Calu3 (cell line): ENCODE measurements around the gene DHX29. TPM values are rescaled to one million over a fixed set of nuclear protein-coding genes. Genes with fewer than 3 reads are reported as not detected.

Source experiments
- BruUV-seq: library from RNA; stranded (reverse); fragments of 400-500 nt; replicated peaks from 2 replicates; lab custom pipeline; 2021; lab: Mats Ljungman, UMichigan
- CTCF ChIA-PET: fragments of 300-600 bp; sonication (Branson Sonifier 250); formaldehyde crosslinking; loops from one replicate; lab custom pipeline; 2022; ENCODE audit warnings: antibody characterized with exemption; lab: Charles Lee
- DNase-seq: peaks from one replicate; pipeline ENCODE4 v3.0.0; 2022
- H3K27ac Mint-ChIP-seq: one replicate; pipeline ENCODE4 v1.8.0; 2022; ENCODE audit warnings: mixed read lengths; ENCODE audit not compliant: unreplicated experiment
- H3K27me3 Mint-ChIP-seq: one replicate; pipeline ENCODE4 v1.8.0; 2022; ENCODE audit warnings: mixed read lengths; ENCODE audit not compliant: unreplicated experiment
- H3K36me3 Mint-ChIP-seq: one replicate; pipeline ENCODE4 v1.8.0; 2022; ENCODE audit warnings: mild to moderate bottlenecking, moderate library complexity, mixed read lengths; ENCODE audit not compliant: insufficient read depth, unreplicated experiment
- H3K4me1 Mint-ChIP-seq: one replicate; pipeline ENCODE4 v1.8.0; 2022; ENCODE audit warnings: mild to moderate bottlenecking, low read depth, mixed read lengths; ENCODE audit not compliant: unreplicated experiment
- H3K4me3 Mint-ChIP-seq: one replicate; pipeline ENCODE4 v1.8.0; 2022; ENCODE audit warnings: mild to moderate bottlenecking, low read depth, moderate library complexity, mixed read lengths; ENCODE audit not compliant: unreplicated experiment
- H3K9me3 Mint-ChIP-seq: one replicate; pipeline ENCODE4 v1.8.0; 2022; ENCODE audit warnings: low read depth, mixed read lengths; ENCODE audit not compliant: unreplicated experiment
- CTCF ChIP-seq: fragments of 200-600 bp; IDR thresholded peaks from one replicate; pipeline ENCODE4 v1.8.0; 2022; ENCODE audit warnings: antibody characterized with exemption; ENCODE audit not compliant: unreplicated experiment
- intact Hi-C: fragments of 100-400 bp; cut with micrococcal nuclease; formaldehyde crosslinking; loops from one replicate; pipeline ENCODE4 v1.10.0; 2022; ENCODE audit not compliant: unreplicated experiment
- total RNA-seq: library from RNA; stranded (reverse); gene quantifications from 2 replicates; pipeline ENCODE4 v1.2.3, GENCODE V29; 2022

DHX29 gene
- total RNA-seq, 1 experiment from 2014 or later, result 17.2 TPM

- Mint-ChIP-seq H3K9me3 (no peaks in the 10 kb centered on the region), H3K4me1 (peaks cover 17% of the 10 kb centered on the region), H3K4me3 (no peak overlapping the region), H3K36me3 (no peaks in the 10 kb centered on the region), H3K27me3 (no peaks in the 10 kb centered on the region), H3K27ac (peak overlapping the region; percentile 25)
- peak; percentile 54 for DNase-seq
- intact Hi-C loops, result no loop called here
- BruUV-seq, result no TSS peak
- CTCF ChIA-PET, result interaction anchor here (0.6 kb wide), 1 partner anchor 27 kb away, joined by 3 read pairs; no protein-coding TSS in a partner anchor
- TF ChIP-seq CTCF, result no peak
These were observed 65.7 kb downstream of the DHX29 start for GRCh38 chr5:55241746-55242145.

- Mint-ChIP-seq H3K4me1 (peaks cover 21% of the 10 kb centered on the region), H3K36me3 (peaks cover 34% of the 10 kb centered on the region), H3K4me3 (no peak overlapping the region), H3K27me3 (no peaks in the 10 kb centered on the region), H3K27ac (no peak overlapping the region), H3K9me3 (no peaks in the 10 kb centered on the region)
- CTCF ChIA-PET, result no interaction called here
- no peak for TF ChIP-seq CTCF
- DNase-seq, result no peak
- BruUV-seq, result no TSS peak
- intact Hi-C loops, result no loop called here
These were observed 70.7 kb downstream of the DHX29 start for GRCh38 chr5:55236800-55237199.

GRCh38 chr5:55234121-55234700 is 73.3 kb downstream of the DHX29 start:
- Mint-ChIP-seq H3K27ac (peak overlapping the region; percentile 78), H3K27me3 (no peaks in the 10 kb centered on the region), H3K36me3 (peaks cover 49% of the 10 kb centered on the region), H3K4me3 (peak overlapping the region; percentile 93), H3K4me1 (peaks cover 7% of the 10 kb centered on the region), H3K9me3 (no peaks in the 10 kb centered on the region)
- intact Hi-C loops, result loop anchor here (5.0 kb wide), 3 partner anchors 47 to 73 kb away; partner anchors contain the start of genes CDC20B, DHX29 and MTREX
- CTCF ChIA-PET, result interaction anchor here (0.8 to 1.9 kb wide), 3 partner anchors 47 to 75 kb away, joined by 3 to 6 read pairs (median 3); partner anchors contain the start of genes DHX29, GPX8 and MTREX
- peak; percentile 46 for DNase-seq
- TSS peak; percentile 32 for BruUV-seq
- TF ChIP-seq CTCF, result no peak

GRCh38 chr5:55232985-55233928 is 74.2 kb downstream of the DHX29 start, which contains the start of gene CCNO:
CCNO (minus strand) TSS chr5:55233608; CDS start chr5:55233523, 85 bp downstream.
- no TSS peak for BruUV-seq
- TF ChIP-seq CTCF, result no peak
- CTCF ChIA-PET, result interaction anchor here (0.5 to 1.9 kb wide), 7 partner anchors 19 to 97 kb away, joined by 3 to 6 read pairs (median 3); partner anchors contain the start of gene GPX8
- peak; percentile 88 for DNase-seq
- Mint-ChIP-seq H3K36me3 (peaks cover 49% of the 10 kb centered on the region), H3K27me3 (no peaks in the 10 kb centered on the region), H3K4me3 (peak within 1 kb of the TSS; percentile 93), H3K4me1 (peaks cover 11% of the 10 kb centered on the region), H3K9me3 (no peaks in the 10 kb centered on the region), H3K27ac (peak within 1 kb of the TSS; percentile 88)
- intact Hi-C loops, result loop anchor here (5.0 kb wide), 3 partner anchors 46 to 74 kb away; partner anchors contain the start of genes CDC20B, DHX29 and MTREX
